Measurements from ENCODE around the gene ATL2. TPM values are rescaled to one million over a fixed set of nuclear protein-coding genes. Genes with fewer than 3 reads are reported as not detected.

ATL2 gene
- total and polyA plus RNA-seq, 2 of the 8 experiments (the other 6 are each of a cell fraction or from before 2014, with no cell fraction given), result 38.8 to 84.6 TPM

GRCh38 chr2:38381381-38382143 lies 4.5 kb upstream of the ATL2 start:
- Histone ChIP-seq H2AK5ac (ENCODE audit: low read depth, low read length) (no peak overlapping the region), H3K36me3 (ENCODE audit: control insufficient read depth in 2 of 4, insufficient read depth in 4 of 4, low read length in 3 of 4) (no peaks in the 10 kb centered on the region), H2BK120ac (replicated peaks; ENCODE audit: low read depth, low read length) (no peak overlapping the region), H3K79me2 (ENCODE audit: control insufficient read depth in 1 of 2, insufficient read depth in 2 of 2, low read length in 2 of 2) (peaks cover 0 to under 1% of the 10 kb centered on the region in 2 experiments; a peak in 1 of 4 replicates), H3K9me3 (ENCODE audit: insufficient read depth in 2 of 2, low read depth in 1 of 2, low read length in 1 of 2) (no peaks in the 10 kb centered on the region), H4K5ac (ENCODE audit: insufficient read length, low read depth, low read length) (no peak overlapping the region), H3K23ac (ENCODE audit: insufficient read length) (no peak overlapping the region), H2BK5ac (ENCODE audit: low read depth, low read length) (no peak overlapping the region), H3K27ac (ENCODE audit: low read depth, low read length) (no peak overlapping the region), H3K23me2 (ENCODE audit: low read depth, low read length) (peaks cover 5% of the 10 kb centered on the region), H4K8ac (ENCODE audit: extremely low read depth, insufficient read depth, low read length) (no peak overlapping the region), H3K4me1 (replicated peaks in 1 of 4; ENCODE audit: control insufficient read depth in 3 of 4, insufficient read depth in 4 of 4, low read length in 3 of 4) (peaks cover 0 to 5% (median 4%) of the 10 kb centered on the region in 4 experiments; a peak in 3 of 7 replicates), H2BK20ac (ENCODE audit: low read length) (no peak overlapping the region), H3K14ac (ENCODE audit: insufficient read length) (no peak overlapping the region), H2BK15ac (ENCODE audit: low read length) (no peak overlapping the region), H3K27me3 (replicated peaks in 1 of 4; ENCODE audit: control insufficient read depth in 3 of 4, extremely low read depth in 1 of 4, insufficient read depth in 3 of 4, low read length in 3 of 4) (no peaks in the 10 kb centered on the region; a peak in 1 of 7 replicates), H2BK12ac (ENCODE audit: low read depth, low read length) (no peak overlapping the region), H4K91ac (replicated peaks; ENCODE audit: insufficient read length, low read length) (no peak overlapping the region), H3K79me1 (ENCODE audit: low read depth, low read length) (no peaks in the 10 kb centered on the region), H2AFZ (ENCODE audit: low read length) (no peak overlapping the region), H3K56ac (replicated peaks; ENCODE audit: insufficient read length, low read depth, low read length) (no peak overlapping the region), H3K4me3 (ENCODE audit: extremely low read depth in 1 of 4, insufficient read depth in 2 of 4, low read depth in 3 of 4, low read length in 4 of 4) (no peak overlapping the region), H3K4me2 (ENCODE audit: insufficient read depth in 1 of 2, low read depth in 2 of 2, low read length in 2 of 2) (no peak overlapping the region), H3K9ac (replicated peaks in 1 of 4; ENCODE audit: extremely low read depth in 1 of 4, low read depth in 3 of 4, low read length in 3 of 4) (no peak overlapping the region), H4K20me1 (replicated peaks in 1 of 2; ENCODE audit: control insufficient read depth in 1 of 2, insufficient read depth in 2 of 2, low read length in 2 of 2) (no peaks in the 10 kb centered on the region), H3K18ac (ENCODE audit: extremely low read depth, low read length) (no peak overlapping the region), H3K4ac (replicated peaks; ENCODE audit: insufficient read length, low read depth, low read length) (no peak overlapping the region)
- TF ChIP-seq BACH1 (IDR thresholded peaks at IDR 0.05; ENCODE audit: low read length) (no peak), FOSL1 (IDR thresholded peaks at IDR 0.05; ENCODE audit: insufficient read depth, low read depth, low read length) (no peak), CTBP2 (IDR thresholded peaks at IDR 0.05; ENCODE audit: borderline replicate concordance, insufficient read depth, insufficient read length, low read length) (no peak), TAF7 (optimal IDR thresholded peaks at IDR 0.05; ENCODE audit: borderline replicate concordance, low read depth, low read length) (no peak), SP2 (IDR thresholded peaks at IDR 0.05; ENCODE audit: low read length) (no peak), RXRA (IDR thresholded peaks at IDR 0.05; ENCODE audit: insufficient read depth, low read depth, low read length) (no peak), RFX5 (IDR thresholded peaks at IDR 0.05; ENCODE audit: borderline replicate concordance, low read depth, low read length) (no peak), PHF8 (conservative IDR thresholded peaks at IDR 0.05; ENCODE audit: low read depth, low read length) (no peak), CEBPB (IDR thresholded peaks at IDR 0.05; ENCODE audit: low read depth, low read length) (no peak), MAFK (IDR thresholded peaks at IDR 0.05; ENCODE audit: low read depth, low read length) (no peak), KDM5A (IDR thresholded peaks at IDR 0.05; ENCODE audit: low read length) (no peak), SIRT6 (IDR thresholded peaks at IDR 0.05; ENCODE audit: low read length) (no peak), TAF1 (IDR thresholded peaks at IDR 0.05; ENCODE audit: low read depth, low read length) (no peak), BRCA1 (IDR thresholded peaks at IDR 0.05; ENCODE audit: low read depth, low read length) (no peak)
- POLR2A ChIA-PET (ENCODE audit: partially characterized antibody), result interaction anchor here (1.0 kb wide), 1 partner anchor 370 kb away, joined by 3 read pairs; the partner anchor contains the start of gene SRSF7
- 90% methylated on average over 5 of the region's 6 CpGs; no CpG with 5 or more reads in 1 of the 2 experiments for WGBS, 2 experiments (ENCODE audit: extremely low coverage in 1 of 2, insufficient coverage in 1 of 2, insufficient read length in 1 of 2, insufficient replicate concordance in 2 of 2, low coverage in 1 of 2, low lambda C conversion rate in 2 of 2, missing lambda C conversion rate in 1 of 2)
- CTCF ChIA-PET (ENCODE audit: partially characterized antibody), result interaction anchor here (0.6 to 1.5 kb wide), 4 partner anchors 84 to 723 kb away, joined by 3 to 4 read pairs (median 4); no protein-coding TSS in a partner anchor
- no peak for DNase-seq (ENCODE audit: low read depth in 1 of 2, low spot score in 2 of 2)
- FAIRE-seq, result no peak

Measured in H1 (cell line).